NCI-H146 treated with DMSO at 0.1 percent for 48 hours (cell line): ENCODE measurements around the gene C10orf90.
A peak's percentile ranks its signal among the peaks of the same experiment; 100 is the strongest.

ENCODE experiments used
- DNase-seq: peaks from one replicate; lab custom pipeline; 2025; ENCODE audit not compliant: unreplicated experiment; lab: John Stamatoyannopoulos, UW

The C10orf90 gene

GRCh38 chr10:126670056-126670894, at the start of gene C10orf90:
C10orf90 (minus strand) TSS chr10:126670693; CDS start chr10:126670480, 213 bp downstream.
- peak; percentile 26 for DNase-seq

GRCh38 chr10:126716366-126716765, 45.9 kb upstream of the C10orf90 start:
- no peak for DNase-seq

- no peak for DNase-seq
Observed at GRCh38 chr10:126713594-126713993, 43.1 kb upstream of the C10orf90 start.

GRCh38 chr10:126712681-126713080, 42.2 kb upstream of the C10orf90 start:
- no peak for DNase-seq

GRCh38 chr10:126705951-126706565, 35.6 kb upstream of the C10orf90 start:
- DNase-seq: no peak

- DNase-seq: no peak
Observed at GRCh38 chr10:126705131-126705530, 34.6 kb upstream of the C10orf90 start.

GRCh38 chr10:126704649-126705048, 34.2 kb upstream of the C10orf90 start:
- DNase-seq: no peak

GRCh38 chr10:126702181-126702580, 31.7 kb upstream of the C10orf90 start:
- DNase-seq: no peak

- DNase-seq: no peak
Observed at GRCh38 chr10:126701526-126701925, 31.0 kb upstream of the C10orf90 start.

- DNase-seq: no peak
Observed at GRCh38 chr10:126696684-126697083, 26.2 kb upstream of the C10orf90 start.

- no peak for DNase-seq
Observed at GRCh38 chr10:126691456-126691855, 21.0 kb upstream of the C10orf90 start.

GRCh38 chr10:126690534-126690933, 20.0 kb upstream of the C10orf90 start:
- DNase-seq: no peak

GRCh38 chr10:126689461-126689994, 19.0 kb upstream of the C10orf90 start:
- no peak for DNase-seq

- no peak for DNase-seq
Observed at GRCh38 chr10:126687121-126687606, 16.7 kb upstream of the C10orf90 start.

GRCh38 chr10:126686719-126687118, 16.2 kb upstream of the C10orf90 start:
- no peak for DNase-seq

- no peak for DNase-seq
Observed at GRCh38 chr10:126686268-126686667, 15.8 kb upstream of the C10orf90 start.

- DNase-seq: no peak
Observed at GRCh38 chr10:126685756-126686155, 15.3 kb upstream of the C10orf90 start.

GRCh38 chr10:126684171-126684745, 13.8 kb upstream of the C10orf90 start:
- no peak for DNase-seq

- no peak for DNase-seq
Observed at GRCh38 chr10:126683466-126683865, 13.0 kb upstream of the C10orf90 start.

- DNase-seq: no peak
Observed at GRCh38 chr10:126675656-126676438, 5.4 kb upstream of the C10orf90 start.
